Right atrium auricular region (tissue), 2 donors: ENCODE results near the gene SLC39A6. TPM values are rescaled to one million over a fixed set of nuclear protein-coding genes. Genes with fewer than 3 reads are reported as not detected.
"Not testable (repeated sequence)": the region's sequence is repeated elsewhere in the genome, so short reads cannot be mapped to it uniquely, and the experiment has no call there.

Experiments
- DNase-seq: peaks from one replicate; pipeline ENCODE4 v3.0.0-alpha.2; 2019; ENCODE audit warnings: low spot score
- H3K27ac ChIP-seq, 2 donors: fragments of 200-600 bp; sonication (generic); 1 replicate in 1 of 2; 2 replicates in 1 of 2; pipeline ENCODE4 v1.5.1; 2016 to 2019
- H3K27me3 ChIP-seq, 2 donors: fragments of 200-600 bp; sonication (generic); one replicate each; pipeline versions ENCODE4 v1.5.1 to v1.6.0; 2017 to 2019
- H3K36me3 ChIP-seq: fragments of 200-600 bp; sonication (generic); one replicate; pipeline ENCODE4 v1.5.1; 2016
- H3K4me1 ChIP-seq, 2 donors: fragments of 200-600 bp; sonication (generic); one replicate each; pipeline versions ENCODE4 v1.5.1 to v1.6.0; 2017 to 2019
- H3K4me3 ChIP-seq, 2 donors: fragments of 200-600 bp; sonication (generic); 1 replicate in 1 of 2; 2 replicates in 1 of 2; pipeline ENCODE4 v1.5.1; 2017 to 2019; ENCODE audit warnings: mild to moderate bottlenecking in 1 of 2, moderate library complexity in 1 of 2
- H3K9me3 ChIP-seq, 2 donors: fragments of 200-600 bp; sonication (generic); one replicate each; pipeline ENCODE4 v1.5.1; 2019
- CTCF ChIP-seq, 2 donors: fragments of 200-600 bp; sonication (generic); IDR thresholded peaks; one replicate each; pipeline ENCODE4 v1.5.1; 2019; ENCODE audit warnings: antibody characterized with exemption in 2 of 2
- total RNA-seq, 2 donors: library from RNA; depleted of rRNA; stranded (reverse); fragments of >200 nt; gene quantifications; one replicate each; pipeline ENCODE4 v1.1.0, GENCODE V29; 2016

Gene SLC39A6
- total RNA-seq, 2 donors from 2014 or later = 15.9 to 20.0 TPM

- H3K27ac ChIP-seq = no peak overlapping the region
- H3K4me3 ChIP-seq = no peak overlapping the region
- no peaks in the 10 kb centered on the region for H3K9me3 ChIP-seq
- H3K36me3 ChIP-seq = peaks cover 77% of the 10 kb centered on the region
- DNase-seq = no peak
- H3K4me1 ChIP-seq = no peaks in the 10 kb centered on the region
- H3K27me3 ChIP-seq = no peaks in the 10 kb centered on the region
- TF ChIP-seq CTCF (IDR thresholded peaks at IDR 0.05) = no peak
Measured at GRCh38 chr18:36169938-36170337, 40.8 kb upstream of the SLC39A6 start.

- H3K27me3 ChIP-seq, H3K9me3 ChIP-seq, DNase-seq, H3K4me3 ChIP-seq, H3K4me1 ChIP-seq, H3K27ac ChIP-seq: not testable (repeated sequence)
- H3K36me3 ChIP-seq = peaks cover 75% of the 10 kb centered on the region
Measured at GRCh38 chr18:36168296-36168695, 39.2 kb upstream of the SLC39A6 start.

GRCh38 chr18:36167692-36168218 lies 38.6 kb upstream of the SLC39A6 start:
- Histone ChIP-seq H3K36me3 (peaks cover 72% of the 10 kb centered on the region), H3K4me3 (no peak overlapping the region), H3K9me3 (no peaks in the 10 kb centered on the region), H3K27ac (no peak overlapping the region), H3K27me3 (no peaks in the 10 kb centered on the region), H3K4me1 (no peaks in the 10 kb centered on the region)
- DNase-seq = no peak
- TF ChIP-seq CTCF (IDR thresholded peaks at IDR 0.05) = no peak

DNA sequence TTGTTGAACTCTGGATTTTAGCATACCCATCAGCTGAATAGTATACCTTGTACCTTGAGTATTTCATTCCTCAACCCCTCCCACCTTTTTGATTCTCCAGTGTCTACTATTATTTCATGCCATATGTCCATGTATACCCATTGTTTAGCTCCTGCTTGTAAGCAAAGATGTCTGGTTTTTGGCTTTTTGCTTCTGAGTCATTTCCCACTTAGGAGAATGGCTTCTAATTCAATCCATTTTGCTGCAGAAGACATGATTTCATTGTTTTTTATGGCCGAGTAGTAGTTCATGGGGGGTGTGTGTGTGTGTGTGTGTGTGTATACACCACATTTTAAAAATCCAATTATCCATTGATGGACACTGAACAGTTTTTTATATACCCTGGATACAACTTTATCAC lies 33.8 kb upstream of the SLC39A6 start:
- no peak overlapping the region for H3K27ac ChIP-seq
- no peaks in the 10 kb centered on the region for H3K4me1 ChIP-seq
- H3K27me3 ChIP-seq = no peaks in the 10 kb centered on the region
- no peak overlapping the region for H3K4me3 ChIP-seq
- TF ChIP-seq CTCF (IDR thresholded peaks at IDR 0.05) = no peak
- no peaks in the 10 kb centered on the region for H3K9me3 ChIP-seq
- DNase-seq = no peak
- peaks cover 67% of the 10 kb centered on the region for H3K36me3 ChIP-seq

GRCh38 chr18:36160959-36161371 lies 31.8 kb upstream of the SLC39A6 start:
- H3K27me3 ChIP-seq = no peaks in the 10 kb centered on the region
- no peaks in the 10 kb centered on the region for H3K4me1 ChIP-seq
- TF ChIP-seq CTCF (IDR thresholded peaks at IDR 0.05) = no peak
- no peak for DNase-seq
- H3K27ac ChIP-seq = no peak overlapping the region
- H3K4me3 ChIP-seq = no peak overlapping the region
- peaks cover 59% of the 10 kb centered on the region for H3K36me3 ChIP-seq
- H3K9me3 ChIP-seq = no peaks in the 10 kb centered on the region

DNA sequence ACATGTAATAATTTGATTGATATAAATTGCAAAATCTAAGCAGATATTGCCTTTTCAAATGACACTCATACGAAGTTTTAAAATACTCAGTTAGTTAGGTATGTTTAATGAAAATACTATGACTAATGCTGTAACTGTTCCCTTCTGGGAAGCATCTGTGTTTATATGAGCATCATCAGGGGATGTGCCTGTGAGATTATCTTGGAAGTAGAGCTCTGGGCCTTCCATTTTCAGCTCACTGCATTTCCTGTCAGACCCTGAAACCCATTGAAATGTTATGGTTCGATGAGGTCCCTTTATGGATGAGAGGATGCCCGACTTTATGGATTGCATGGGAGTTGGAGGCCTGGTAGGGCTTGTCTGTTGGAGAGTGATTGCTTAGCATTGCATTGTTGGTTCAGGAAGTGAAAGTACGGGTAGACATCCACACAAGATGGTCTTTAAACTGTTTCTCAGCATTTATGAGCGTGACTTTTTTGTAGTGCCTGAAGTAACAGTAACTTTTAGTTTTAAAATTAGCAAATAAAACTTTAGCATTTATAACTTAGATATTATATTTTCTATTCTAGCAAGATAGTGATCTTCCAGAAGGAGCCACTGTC lies 29.2 kb upstream of the SLC39A6 start:
- Histone ChIP-seq H3K36me3 (peaks cover 59% of the 10 kb centered on the region), H3K4me3 (no peak overlapping the region), H3K9me3 (no peaks in the 10 kb centered on the region), H3K27me3 (no peaks in the 10 kb centered on the region), H3K4me1 (no peaks in the 10 kb centered on the region), H3K27ac (no peak overlapping the region)
- DNase-seq = no peak
- TF ChIP-seq CTCF (IDR thresholded peaks at IDR 0.05) = no peak
